Measurements from ENCODE around the gene BRD3.
"Not testable (repeated sequence)": the region's sequence is repeated elsewhere in the genome, so short reads cannot be mapped to it uniquely, and the experiment has no call there.

BRD3 gene

DNA sequence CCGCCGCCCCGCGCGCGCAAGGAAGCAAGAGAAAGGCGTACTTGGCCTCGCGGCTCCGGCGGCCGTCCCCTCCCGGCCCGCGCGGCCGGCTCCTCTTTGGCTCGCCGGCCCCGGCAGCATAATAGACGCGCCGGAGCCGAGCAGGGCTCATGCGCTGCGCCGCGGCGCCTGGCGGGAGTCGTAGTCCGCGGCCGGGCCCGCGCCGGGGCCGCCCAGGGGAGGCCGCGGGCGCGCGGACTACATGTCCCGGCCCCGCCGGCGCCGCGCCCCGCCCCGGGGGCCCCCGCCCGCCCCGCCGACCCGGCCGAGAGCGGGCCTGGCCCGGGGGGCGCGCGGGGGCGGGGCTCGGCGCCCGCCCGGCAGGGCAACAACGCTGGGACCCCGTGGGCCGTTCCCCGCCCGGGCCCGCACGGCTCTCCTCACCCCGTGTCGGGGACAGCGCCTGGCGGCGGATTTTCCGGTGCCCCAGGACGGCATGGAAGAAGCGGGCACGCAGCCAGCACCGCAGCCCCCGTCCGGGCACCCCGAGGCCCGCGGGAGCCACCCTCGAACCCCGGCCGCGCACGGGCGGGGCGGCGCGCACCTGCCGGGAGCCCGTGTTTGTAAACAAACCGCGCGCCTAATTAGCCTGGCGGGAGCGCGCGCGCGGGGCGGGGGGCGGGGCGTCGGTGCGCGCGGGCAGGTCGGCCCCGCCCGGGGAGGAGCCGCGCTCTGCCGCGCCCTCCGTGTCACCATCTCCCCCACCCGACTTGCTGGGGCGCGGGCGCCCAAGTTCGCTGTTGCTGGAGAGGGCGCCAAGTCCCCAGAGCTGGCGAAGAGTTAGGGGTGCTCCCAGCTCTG is at the start of gene BRD3:
TSS of gene BRD3 (minus strand) at position 123 of the 840 bp plus-strand sequence. CDS start 14,549 bp downstream, outside the sequence.
- peak within 1 kb of the TSS; percentile 80 to 86 for H3K4me3 ChIP-seq (ENCODE audit: low read depth in 1 of 2, low read length in 1 of 2)
- H3K9me3 ChIP-seq: no peaks in the 10 kb centered on the region
- TF ChIP-seq, protein P1, sequence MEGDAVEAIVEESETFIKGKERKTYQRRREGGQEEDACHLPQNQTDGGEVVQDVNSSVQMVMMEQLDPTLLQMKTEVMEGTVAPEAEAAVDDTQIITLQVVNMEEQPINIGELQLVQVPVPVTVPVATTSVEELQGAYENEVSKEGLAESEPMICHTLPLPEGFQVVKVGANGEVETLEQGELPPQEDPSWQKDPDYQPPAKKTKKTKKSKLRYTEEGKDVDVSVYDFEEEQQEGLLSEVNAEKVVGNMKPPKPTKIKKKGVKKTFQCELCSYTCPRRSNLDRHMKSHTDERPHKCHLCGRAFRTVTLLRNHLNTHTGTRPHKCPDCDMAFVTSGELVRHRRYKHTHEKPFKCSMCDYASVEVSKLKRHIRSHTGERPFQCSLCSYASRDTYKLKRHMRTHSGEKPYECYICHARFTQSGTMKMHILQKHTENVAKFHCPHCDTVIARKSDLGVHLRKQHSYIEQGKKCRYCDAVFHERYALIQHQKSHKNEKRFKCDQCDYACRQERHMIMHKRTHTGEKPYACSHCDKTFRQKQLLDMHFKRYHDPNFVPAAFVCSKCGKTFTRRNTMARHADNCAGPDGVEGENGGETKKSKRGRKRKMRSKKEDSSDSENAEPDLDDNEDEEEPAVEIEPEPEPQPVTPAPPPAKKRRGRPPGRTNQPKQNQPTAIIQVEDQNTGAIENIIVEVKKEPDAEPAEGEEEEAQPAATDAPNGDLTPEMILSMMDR (IDR thresholded peaks at IDR 0.05): peak; percentile 28
- H3K36me3 ChIP-seq: peaks cover 3% of the 10 kb centered on the region
- H3K27ac ChIP-seq: peak within 1 kb of the TSS; percentile 100
- H3K4me1 ChIP-seq (ENCODE audit: control insufficient read depth in 1 of 2, insufficient read depth in 1 of 2, low read depth in 1 of 2, low read length in 1 of 2): peaks cover 32 to 34% of the 10 kb centered on the region in 2 experiments
- H3K27me3 ChIP-seq: peaks cover 29% of the 10 kb centered on the region

DNA sequence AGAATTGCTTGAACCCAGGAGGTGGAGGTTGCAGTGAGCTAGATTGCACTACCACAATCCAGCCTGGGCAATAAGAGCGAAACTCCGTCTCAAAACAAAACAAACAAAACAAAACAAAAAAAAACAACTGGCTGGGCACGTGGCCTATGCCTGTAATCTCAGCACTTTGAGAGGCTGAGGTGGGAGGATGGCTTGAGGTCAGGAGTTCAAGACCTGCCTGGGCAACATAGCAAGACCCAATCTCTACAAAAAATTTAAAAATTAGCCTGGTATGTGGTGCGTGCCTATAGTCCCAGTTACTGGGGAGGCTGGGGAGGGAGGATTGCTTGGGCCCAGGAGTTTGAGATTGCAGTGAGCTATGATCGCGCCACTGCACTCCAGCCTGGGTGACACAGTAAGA is 44.7 kb upstream of the BRD3 start:
- H3K4me1 ChIP-seq (ENCODE audit: control insufficient read depth in 1 of 2, insufficient read depth in 1 of 2, low read depth in 1 of 2, low read length in 1 of 2): no peaks in the 10 kb centered on the region
- H3K27ac ChIP-seq: no peak overlapping the region
- H3K27me3 ChIP-seq: peaks cover 9% of the 10 kb centered on the region
- no peaks in the 10 kb centered on the region for H3K9me3 ChIP-seq
- no peak overlapping the region for H3K4me3 ChIP-seq (ENCODE audit: low read depth in 1 of 2, low read length in 1 of 2)
- TF ChIP-seq, protein P1 (IDR thresholded peaks at IDR 0.05): no peak
- H3K36me3 ChIP-seq: no peaks in the 10 kb centered on the region

DNA sequence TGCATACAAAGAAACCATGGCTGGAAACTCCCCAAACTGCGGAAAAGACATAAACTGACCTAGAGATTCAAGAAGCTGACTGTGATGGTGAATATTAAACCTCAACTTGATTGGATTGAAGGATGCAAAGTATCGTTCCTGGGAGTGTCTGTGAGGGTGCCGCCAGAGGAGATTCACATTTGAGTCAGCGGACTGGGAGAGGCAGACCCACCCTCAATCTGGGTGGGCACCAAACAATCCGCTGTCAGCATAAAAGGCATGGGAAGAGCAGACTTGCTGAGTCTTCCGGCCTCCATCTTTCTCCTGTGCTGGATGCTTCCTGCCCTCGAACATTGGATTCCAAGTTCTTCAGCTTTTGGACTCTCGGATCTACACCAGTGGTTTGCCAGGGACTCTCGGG is 43.2 kb upstream of the BRD3 start:
- Histone ChIP-seq H3K9me3 (no peaks in the 10 kb centered on the region), H3K27me3 (peaks cover 9% of the 10 kb centered on the region), H3K36me3 (no peaks in the 10 kb centered on the region), H3K4me3 (ENCODE audit: low read depth in 1 of 2, low read length in 1 of 2) (no peak overlapping the region), H3K4me1 (ENCODE audit: control insufficient read depth in 1 of 2, insufficient read depth in 1 of 2, low read depth in 1 of 2, low read length in 1 of 2) (no peaks in the 10 kb centered on the region), H3K27ac (no peak overlapping the region)
- TF ChIP-seq, protein P1 (IDR thresholded peaks at IDR 0.05): no peak

DNA sequence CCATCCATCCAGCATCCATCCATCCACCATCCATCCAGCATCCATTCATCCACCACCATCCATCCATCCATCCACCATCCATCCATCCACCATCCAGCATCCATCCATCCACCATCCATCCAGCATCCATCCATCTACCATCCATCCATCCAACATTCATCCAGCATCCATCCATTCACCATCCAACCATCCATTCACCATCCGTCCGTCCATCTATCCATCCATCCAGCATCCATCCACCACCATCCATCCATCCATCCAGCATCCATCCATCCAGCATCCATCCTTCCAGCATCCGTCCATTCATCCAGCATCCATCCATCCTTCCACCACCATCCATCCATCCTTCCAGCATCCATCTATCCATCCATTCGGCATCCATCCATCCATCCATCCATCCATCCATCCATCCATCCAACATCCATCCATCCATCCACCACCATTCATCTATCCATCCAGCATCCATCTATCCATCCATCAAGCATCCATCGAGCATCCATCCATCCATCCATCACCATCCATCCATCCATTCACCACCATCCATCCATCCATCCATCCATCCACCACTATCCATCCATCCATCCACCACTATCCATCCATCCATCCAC is 35.7 kb upstream of the BRD3 start:
- TF ChIP-seq, protein P1 (IDR thresholded peaks at IDR 0.05): no peak
- no peak overlapping the region for H3K27ac ChIP-seq
- H3K4me1 ChIP-seq (ENCODE audit: control insufficient read depth in 1 of 2, insufficient read depth in 1 of 2, low read depth in 1 of 2, low read length in 1 of 2): no peaks in the 10 kb centered on the region
- H3K4me3 ChIP-seq (ENCODE audit: low read depth in 1 of 2, low read length in 1 of 2): no peak overlapping the region
- no peaks in the 10 kb centered on the region for H3K36me3 ChIP-seq
- no peaks in the 10 kb centered on the region for H3K9me3 ChIP-seq
- peaks cover 18% of the 10 kb centered on the region for H3K27me3 ChIP-seq

DNA sequence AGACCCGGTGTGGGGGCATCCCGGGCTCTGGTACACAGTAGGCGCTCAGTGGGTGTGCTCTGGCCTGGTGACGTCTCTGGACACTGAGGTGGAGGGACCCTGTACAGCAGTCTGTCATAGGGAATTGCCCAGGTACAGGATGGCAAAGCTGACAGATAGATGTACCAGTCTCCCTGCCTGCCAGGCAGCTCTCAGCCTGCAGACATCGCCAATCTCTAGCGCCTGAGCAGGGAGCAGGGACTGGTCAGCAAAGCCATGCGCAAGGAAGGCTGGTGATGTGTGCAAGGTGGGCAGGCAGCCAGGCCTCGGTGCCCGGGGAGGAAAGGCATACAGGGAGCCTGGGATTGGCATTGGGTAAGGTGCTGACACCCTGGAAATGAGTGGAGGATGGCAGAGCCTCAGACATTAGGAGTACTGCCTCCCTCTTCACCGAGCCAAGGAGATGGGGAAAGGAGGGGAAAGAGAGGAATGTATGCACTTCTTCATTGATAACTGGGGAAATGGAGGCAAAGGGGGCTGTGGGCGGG is 33.9 kb upstream of the BRD3 start:
- TF ChIP-seq, protein P1 (IDR thresholded peaks at IDR 0.05): no peak
- Histone ChIP-seq H3K4me1 (ENCODE audit: control insufficient read depth in 1 of 2, insufficient read depth in 1 of 2, low read depth in 1 of 2, low read length in 1 of 2) (no peaks in the 10 kb centered on the region), H3K4me3 (ENCODE audit: low read depth in 1 of 2, low read length in 1 of 2) (no peak overlapping the region), H3K36me3 (no peaks in the 10 kb centered on the region), H3K27me3 (peaks cover 9% of the 10 kb centered on the region), H3K27ac (no peak overlapping the region), H3K9me3 (no peaks in the 10 kb centered on the region)

DNA sequence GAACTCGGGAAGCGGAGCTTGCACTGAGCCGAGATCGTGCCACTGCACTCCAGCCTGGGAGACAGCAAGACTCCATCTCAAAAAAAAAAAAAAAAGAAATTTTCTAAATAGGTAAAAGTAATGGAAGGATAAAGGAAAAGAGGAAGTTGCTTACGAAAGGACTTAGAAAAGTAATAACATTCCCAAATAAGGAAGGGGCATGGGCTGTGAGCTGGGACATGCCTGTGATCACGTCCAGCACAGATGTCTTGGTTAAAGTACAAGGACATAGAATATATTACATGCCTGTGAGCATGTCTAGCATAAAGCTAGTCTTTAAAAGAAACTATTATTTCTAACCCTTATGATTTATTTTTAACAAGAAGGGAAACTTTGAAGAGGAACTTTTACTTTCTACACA is 33.3 kb upstream of the BRD3 start:
- H3K4me3 ChIP-seq (ENCODE audit: low read depth in 1 of 2, low read length in 1 of 2); H3K9me3 ChIP-seq; H3K27me3 ChIP-seq; H3K4me1 ChIP-seq (ENCODE audit: control insufficient read depth in 1 of 2, insufficient read depth in 1 of 2, low read depth in 1 of 2, low read length in 1 of 2); H3K27ac ChIP-seq; H3K36me3 ChIP-seq: not testable (repeated sequence)

Data from neutrophil (primary cell).